CD1c-positive myeloid dendritic cell (primary cell): Measurements from ENCODE around the gene TBCK.

Source experiments
- DNase-seq: peaks from one replicate; pipeline ENCODE4 v3.0.0-alpha.2; 2016; ENCODE audit errors: extremely low spot score

Gene TBCK

GRCh38 chr4:106315968-106316772, at the start of gene TBCK, which contains the start of gene AIMP1:
TBCK (minus strand) TSS chr4:106316209; CDS start chr4:106308960, 7,249 bp downstream.
AIMP1 (plus strand) TSS chr4:106316550; CDS start chr4:106325010, 8,460 bp downstream.
- DNase-seq, result peak; percentile 93

GRCh38 chr4:106365613-106366012, 49.6 kb upstream of the TBCK start:
- DNase-seq, result peak; percentile 25

- DNase-seq, result no peak
Observed at GRCh38 chr4:106364282-106364681, 48.3 kb upstream of the TBCK start.

- no peak for DNase-seq
Observed at GRCh38 chr4:106362086-106362825, 46.2 kb upstream of the TBCK start.

GRCh38 chr4:106358899-106359298, 42.9 kb upstream of the TBCK start:
- DNase-seq, result peak; percentile 12

- no peak for DNase-seq
Observed at GRCh38 chr4:106355193-106355592, 39.2 kb upstream of the TBCK start.

- DNase-seq, result no peak
Observed at GRCh38 chr4:106353786-106354185, 37.8 kb upstream of the TBCK start.

- DNase-seq, result no peak
Observed at GRCh38 chr4:106351016-106351415, 35.0 kb upstream of the TBCK start.

GRCh38 chr4:106347167-106347566, 31.2 kb upstream of the TBCK start:
- no peak for DNase-seq

GRCh38 chr4:106344647-106344970, 28.6 kb upstream of the TBCK start:
- DNase-seq, result no peak

GRCh38 chr4:106343865-106344646, 28.0 kb upstream of the TBCK start:
- no peak for DNase-seq

- no peak for DNase-seq
Observed at GRCh38 chr4:106340774-106341173, 24.8 kb upstream of the TBCK start.

GRCh38 chr4:106339431-106339830, 23.4 kb upstream of the TBCK start:
- DNase-seq, result no peak

GRCh38 chr4:106338671-106339070, 22.7 kb upstream of the TBCK start:
- DNase-seq, result no peak

- no peak for DNase-seq
Observed at GRCh38 chr4:106337916-106338315, 21.9 kb upstream of the TBCK start.

- DNase-seq, result no peak
Observed at GRCh38 chr4:106336618-106337017, 20.6 kb upstream of the TBCK start.

- DNase-seq, result no peak
Observed at GRCh38 chr4:106334741-106335470, 18.9 kb upstream of the TBCK start.

- DNase-seq, result no peak
Observed at GRCh38 chr4:106333186-106333585, 17.2 kb upstream of the TBCK start.

GRCh38 chr4:106329041-106329618, 13.1 kb upstream of the TBCK start:
- DNase-seq, result peak; percentile 22

- DNase-seq, result no peak
Observed at GRCh38 chr4:106325800-106326199, 9.8 kb upstream of the TBCK start.

- no peak for DNase-seq
Observed at GRCh38 chr4:106323119-106323518, 7.1 kb upstream of the TBCK start.
